ENCODE measurements around the gene NCDN.

- TF ChIP-seq EZH2 (IDR thresholded peaks at IDR 0.05; ENCODE audit: low read length, missing control alignments) (no peak), CTCF (conservative IDR thresholded peaks at IDR 0.05 in 1 of 2, IDR thresholded peaks at IDR 0.05 in 1 of 2; ENCODE audit: low read depth in 1 of 2, low read length in 2 of 2) (no peak)
Observed at GRCh38 chr1:35535243-35535642, 22.4 kb upstream of the NCDN start.

All from fibroblast of lung (primary cell).